GF-D8 (cell line): Measurements from ENCODE around the gene KCNH8.

Experiments used
- DNase-seq: peaks from one replicate; lab custom pipeline; 2025; lab: John Stamatoyannopoulos, UW

Gene KCNH8

GRCh38 chr3:19485267-19485666 lies 337.0 kb downstream of the KCNH8 start:
- DNase-seq: no peak

- DNase-seq: no peak
These were observed 339.1 kb downstream of the KCNH8 start for GRCh38 chr3:19487386-19487785.

- no peak for DNase-seq
These were observed 340.6 kb downstream of the KCNH8 start for GRCh38 chr3:19488939-19489338.

- no peak for DNase-seq
These were observed 341.6 kb downstream of the KCNH8 start for GRCh38 chr3:19489936-19490335.

- no peak for DNase-seq
These were observed 357.9 kb downstream of the KCNH8 start for GRCh38 chr3:19506171-19506570.

- no peak for DNase-seq
These were observed 374.0 kb downstream of the KCNH8 start for GRCh38 chr3:19522305-19522704.

GRCh38 chr3:19526071-19526470 lies 377.8 kb downstream of the KCNH8 start:
- DNase-seq: no peak

GRCh38 chr3:19527746-19528145 lies 379.4 kb downstream of the KCNH8 start:
- no peak for DNase-seq

GRCh38 chr3:19531426-19531825 lies 383.1 kb downstream of the KCNH8 start:
- DNase-seq: no peak

GRCh38 chr3:19539518-19540392 lies 391.4 kb downstream of the KCNH8 start:
- DNase-seq: no peak

- DNase-seq: no peak
These were observed 392.2 kb downstream of the KCNH8 start for GRCh38 chr3:19540464-19540863.

- DNase-seq: no peak
These were observed 393.0 kb downstream of the KCNH8 start for GRCh38 chr3:19541284-19541683.

- DNase-seq: no peak
These were observed 395.0 kb downstream of the KCNH8 start for GRCh38 chr3:19543212-19543841.

GRCh38 chr3:19547665-19548464 lies 399.6 kb downstream of the KCNH8 start:
- no peak for DNase-seq

- DNase-seq: no peak
These were observed 411.6 kb downstream of the KCNH8 start for GRCh38 chr3:19559724-19560442.

- no peak for DNase-seq
These were observed 425.3 kb downstream of the KCNH8 start for GRCh38 chr3:19573644-19574043.

- no peak for DNase-seq
These were observed 426.0 kb downstream of the KCNH8 start for GRCh38 chr3:19574268-19574667.

- DNase-seq: no peak
These were observed 428.0 kb downstream of the KCNH8 start for GRCh38 chr3:19576343-19576742.
